HEK293 (cell line): ENCODE results near the gene CRABP2.

Experiments
- ELK4 ChIP-seq: IDR thresholded peaks from 2 replicates; pipeline ENCODE4 v1.6.1; 2011; ENCODE audit warnings: mild to moderate bottlenecking, low read depth, low read length, borderline replicate concordance
- FEZF1 ChIP-seq: fragments of 450-650 bp; formaldehyde crosslinking; IDR thresholded peaks from 2 replicates; pipeline ENCODE4 v1.5.1; 2016; ENCODE audit warnings: missing biosample characterization, missing genetic modification characterization
- HOXD13 ChIP-seq: sonication (generic); formaldehyde crosslinking; IDR thresholded peaks from 2 replicates; pipeline ENCODE4 v1.8.0; 2022; ENCODE audit warnings: missing genetic modification reagents, borderline replicate concordance
- IKZF3 ChIP-seq: fragments of 450-650 bp; IDR thresholded peaks from 2 replicates; pipeline ENCODE4 v1.5.0; 2018; ENCODE audit warnings: missing biosample characterization, mild to moderate bottlenecking, missing genetic modification characterization, moderate library complexity
- KLF16 ChIP-seq: fragments of 450-650 bp; formaldehyde crosslinking; IDR thresholded peaks from 2 replicates; pipeline ENCODE4 v1.5.1; 2017; ENCODE audit warnings: missing biosample characterization, missing genetic modification characterization
- OVOL3 ChIP-seq: fragments of 450-650 bp; formaldehyde crosslinking; IDR thresholded peaks from 2 replicates; pipeline ENCODE4 v1.5.1; 2016; ENCODE audit warnings: missing biosample characterization, missing genetic modification characterization
- RBAK ChIP-seq: fragments of 450-650 bp; formaldehyde crosslinking; IDR thresholded peaks from 2 replicates; pipeline ENCODE4 v1.5.1; 2016; ENCODE audit warnings: missing biosample characterization, missing genetic modification characterization
- SALL2 ChIP-seq: fragments of 450-650 bp; formaldehyde crosslinking; IDR thresholded peaks from 2 replicates; pipeline ENCODE4 v1.5.0; 2017; ENCODE audit warnings: missing biosample characterization, mild to moderate bottlenecking, missing genetic modification characterization, borderline replicate concordance
- YY1 ChIP-seq: fragments of 450-650 bp; formaldehyde crosslinking; IDR thresholded peaks from 2 replicates; pipeline ENCODE4 v1.5.1; 2018; ENCODE audit warnings: missing biosample characterization, missing genetic modification characterization
- YY2 ChIP-seq: fragments of 450-650 bp; formaldehyde crosslinking; IDR thresholded peaks from 2 replicates; pipeline ENCODE4 v1.5.1; 2016; ENCODE audit warnings: missing biosample characterization, missing genetic modification characterization
- ZBTB48 ChIP-seq: fragments of 450-650 bp; formaldehyde crosslinking; IDR thresholded peaks from 2 replicates; pipeline ENCODE4 v1.5.1; 2016; ENCODE audit warnings: missing biosample characterization, missing genetic modification characterization
- ZBTB7A ChIP-seq: fragments of 450-650 bp; formaldehyde crosslinking; IDR thresholded peaks from 2 replicates; pipeline ENCODE4 v1.5.1; 2016; ENCODE audit warnings: low read depth, missing biosample characterization, missing genetic modification characterization
- ZFP41 ChIP-seq: fragments of 450-650 bp; formaldehyde crosslinking; IDR thresholded peaks from 2 replicates; pipeline ENCODE4 v1.5.1; 2016; ENCODE audit warnings: missing biosample characterization, missing genetic modification characterization, borderline replicate concordance
- ZIC2 ChIP-seq: fragments of 450-650 bp; formaldehyde crosslinking; IDR thresholded peaks from 2 replicates; pipeline ENCODE4 v1.5.1; 2016; ENCODE audit warnings: missing biosample characterization, missing genetic modification characterization
- ZNF10 ChIP-seq: fragments of 450-650 bp; formaldehyde crosslinking; IDR thresholded peaks from 2 replicates; pipeline ENCODE4 v1.5.1; 2017; ENCODE audit warnings: missing biosample characterization, missing genetic modification characterization
- ZNF121 ChIP-seq: fragments of 450-650 bp; formaldehyde crosslinking; IDR thresholded peaks from 2 replicates; pipeline ENCODE4 v1.5.1; 2016; ENCODE audit warnings: missing biosample characterization, missing genetic modification characterization
- ZNF138 ChIP-seq: fragments of 450-650 bp; formaldehyde crosslinking; IDR thresholded peaks from 2 replicates; pipeline ENCODE4 v1.5.1; 2016; ENCODE audit warnings: missing biosample characterization, missing genetic modification characterization, borderline replicate concordance
- ZNF146 ChIP-seq: fragments of 450-650 bp; formaldehyde crosslinking; IDR thresholded peaks from 2 replicates; pipeline ENCODE4 v1.5.1; 2016; ENCODE audit warnings: missing biosample characterization, missing genetic modification characterization
- ZNF16 ChIP-seq: fragments of 450-650 bp; formaldehyde crosslinking; IDR thresholded peaks from 2 replicates; pipeline ENCODE4 v1.5.1; 2016; ENCODE audit warnings: low read depth, missing biosample characterization, missing genetic modification characterization
- ZNF223 ChIP-seq: fragments of 450-650 bp; formaldehyde crosslinking; IDR thresholded peaks from 2 replicates; pipeline ENCODE4 v1.5.1; 2016; ENCODE audit warnings: missing biosample characterization, missing genetic modification characterization
- ZNF335 ChIP-seq: fragments of 450-650 bp; formaldehyde crosslinking; conservative IDR thresholded peaks from 2 replicates; pipeline ENCODE4 v1.5.1; 2016; ENCODE audit warnings: missing biosample characterization, missing genetic modification characterization
- ZNF350 ChIP-seq: fragments of 450-650 bp; formaldehyde crosslinking; IDR thresholded peaks from 2 replicates; pipeline ENCODE4 v1.5.0; 2017; ENCODE audit warnings: missing biosample characterization, mild to moderate bottlenecking, missing genetic modification characterization
- ZNF37A ChIP-seq: fragments of 450-650 bp; IDR thresholded peaks from 2 replicates; pipeline ENCODE4 v1.5.1; 2018; ENCODE audit warnings: missing biosample characterization, missing genetic modification characterization
- ZNF398 ChIP-seq: fragments of 450-650 bp; formaldehyde crosslinking; IDR thresholded peaks from 2 replicates; pipeline ENCODE4 v1.5.1; 2017; ENCODE audit warnings: missing biosample characterization, missing genetic modification characterization
- ZNF416 ChIP-seq: fragments of 450-650 bp; formaldehyde crosslinking; IDR thresholded peaks from 2 replicates; pipeline ENCODE4 v1.5.1; 2016; ENCODE audit warnings: missing biosample characterization, missing genetic modification characterization
- ZNF501 ChIP-seq: fragments of 450-650 bp; formaldehyde crosslinking; IDR thresholded peaks from 2 replicates; pipeline ENCODE4 v1.5.1; 2016; ENCODE audit warnings: missing biosample characterization, missing genetic modification characterization
- ZNF514 ChIP-seq: fragments of 450-650 bp; formaldehyde crosslinking; IDR thresholded peaks from 2 replicates; pipeline ENCODE4 v1.5.1; 2016; ENCODE audit warnings: missing biosample characterization, missing genetic modification characterization
- ZNF585B ChIP-seq: fragments of 450-650 bp; formaldehyde crosslinking; IDR thresholded peaks from 2 replicates; pipeline ENCODE4 v1.5.1; 2016; ENCODE audit warnings: missing biosample characterization, missing genetic modification characterization
- ZNF626 ChIP-seq: fragments of 450-650 bp; sonication (Bioruptor Pico); formaldehyde crosslinking; IDR thresholded peaks from 2 replicates; pipeline ENCODE4 v1.5.1; 2018; ENCODE audit warnings: missing biosample characterization, missing genetic modification characterization, inconsistent platforms
- ZNF629 ChIP-seq: fragments of 450-650 bp; formaldehyde crosslinking; IDR thresholded peaks from 2 replicates; pipeline ENCODE4 v1.5.1; 2017; ENCODE audit warnings: missing biosample characterization, missing genetic modification characterization
- ZNF843 ChIP-seq: fragments of 450-650 bp; formaldehyde crosslinking; IDR thresholded peaks from 2 replicates; pipeline ENCODE4 v1.5.1; 2016; ENCODE audit warnings: missing biosample characterization, missing genetic modification characterization
- ZSCAN30 ChIP-seq: fragments of 450-650 bp; IDR thresholded peaks from 2 replicates; pipeline ENCODE4 v1.5.1; 2018; ENCODE audit warnings: missing biosample characterization, mild to moderate bottlenecking, missing genetic modification characterization, moderate library complexity
- TF ChIP-seq, protein P1 (sequence below): fragments of 450-650 bp; formaldehyde crosslinking; IDR thresholded peaks from 2 replicates; pipeline ENCODE4 v1.5.1; 2016; ENCODE audit warnings: missing biosample characterization, missing genetic modification characterization
- TF ChIP-seq, protein P2 (sequence below): fragments of 450-650 bp; IDR thresholded peaks from 2 replicates; pipeline ENCODE4 v1.5.1; 2018; ENCODE audit warnings: missing biosample characterization, mild to moderate bottlenecking, missing genetic modification characterization

CRABP2 gene

DNA sequence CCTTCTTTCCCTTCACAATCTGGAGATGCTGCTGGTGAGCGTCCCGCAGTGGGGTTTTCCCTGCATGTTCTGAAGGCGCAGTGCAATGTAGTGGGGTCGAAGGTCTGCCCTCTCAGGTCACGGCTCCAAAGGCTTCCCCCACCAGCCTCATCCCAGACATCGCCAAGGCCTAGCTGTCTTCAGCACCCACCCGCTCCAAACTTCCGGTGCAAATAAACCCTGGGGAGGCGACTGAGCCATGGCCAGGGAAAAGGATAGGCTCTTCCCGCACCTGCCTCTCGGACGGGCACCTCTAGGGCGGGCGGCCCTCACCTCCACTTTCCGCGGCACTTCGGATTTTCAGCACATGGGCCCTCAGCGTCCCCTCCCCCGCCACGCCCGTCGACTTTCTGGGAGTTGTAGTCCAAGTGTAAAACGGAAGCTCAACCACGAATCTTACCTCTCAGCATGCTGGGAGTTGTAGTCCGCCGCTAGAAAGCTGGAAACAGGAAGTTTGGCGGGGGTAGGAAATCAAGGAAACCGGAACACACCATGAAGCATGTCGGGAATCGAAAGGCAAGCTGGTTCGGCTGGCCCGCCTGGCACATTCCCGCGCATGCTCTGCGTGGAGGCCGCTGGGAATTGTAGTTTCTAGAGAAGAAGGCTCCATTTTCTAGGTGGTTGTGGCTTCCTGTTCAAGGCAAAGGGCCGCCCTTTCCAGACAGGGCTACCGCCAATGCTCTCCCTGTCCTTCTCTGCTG is 35.5 kb upstream of the CRABP2 start, which contains the start of gene MRPL24 (continued):
- TF ChIP-seq ELK4 = peak; percentile 21; the same call in 1 of the 2 replicates
- TF ChIP-seq ZNF585B (tag by site-specific recombination) = no peak
- TF ChIP-seq ZFP41 (tag by site-specific recombination) = no peak
- peak; percentile 14; the same call in 1 of the 2 replicates for TF ChIP-seq ZIC2
- TF ChIP-seq, protein P1, sequence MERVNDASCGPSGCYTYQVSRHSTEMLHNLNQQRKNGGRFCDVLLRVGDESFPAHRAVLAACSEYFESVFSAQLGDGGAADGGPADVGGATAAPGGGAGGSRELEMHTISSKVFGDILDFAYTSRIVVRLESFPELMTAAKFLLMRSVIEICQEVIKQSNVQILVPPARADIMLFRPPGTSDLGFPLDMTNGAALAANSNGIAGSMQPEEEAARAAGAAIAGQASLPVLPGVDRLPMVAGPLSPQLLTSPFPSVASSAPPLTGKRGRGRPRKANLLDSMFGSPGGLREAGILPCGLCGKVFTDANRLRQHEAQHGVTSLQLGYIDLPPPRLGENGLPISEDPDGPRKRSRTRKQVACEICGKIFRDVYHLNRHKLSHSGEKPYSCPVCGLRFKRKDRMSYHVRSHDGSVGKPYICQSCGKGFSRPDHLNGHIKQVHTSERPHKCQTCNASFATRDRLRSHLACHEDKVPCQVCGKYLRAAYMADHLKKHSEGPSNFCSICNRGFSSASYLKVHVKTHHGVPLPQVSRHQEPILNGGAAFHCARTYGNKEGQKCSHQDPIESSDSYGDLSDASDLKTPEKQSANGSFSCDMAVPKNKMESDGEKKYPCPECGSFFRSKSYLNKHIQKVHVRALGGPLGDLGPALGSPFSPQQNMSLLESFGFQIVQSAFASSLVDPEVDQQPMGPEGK (tag by site-specific recombination) = peak; percentile 93
- no peak; the same call in 1 of the 2 replicates for TF ChIP-seq YY2
- no peak for TF ChIP-seq RBAK
- no peak for TF ChIP-seq HOXD13
- peak; percentile 98 for TF ChIP-seq ZNF335 (tag by site-specific recombination)
- TF ChIP-seq ZNF37A (tag by site-specific recombination) = no peak
- TF ChIP-seq SALL2 = 0 out of 2 replicates have a peak, but pooled peaks have one; percentile 22
- peak; percentile 75; the same call in 1 of the 2 replicates for TF ChIP-seq ZBTB48 (tag by site-specific recombination)
- TF ChIP-seq ZNF626 (tag by site-specific recombination) = no peak
- TF ChIP-seq, protein P2, sequence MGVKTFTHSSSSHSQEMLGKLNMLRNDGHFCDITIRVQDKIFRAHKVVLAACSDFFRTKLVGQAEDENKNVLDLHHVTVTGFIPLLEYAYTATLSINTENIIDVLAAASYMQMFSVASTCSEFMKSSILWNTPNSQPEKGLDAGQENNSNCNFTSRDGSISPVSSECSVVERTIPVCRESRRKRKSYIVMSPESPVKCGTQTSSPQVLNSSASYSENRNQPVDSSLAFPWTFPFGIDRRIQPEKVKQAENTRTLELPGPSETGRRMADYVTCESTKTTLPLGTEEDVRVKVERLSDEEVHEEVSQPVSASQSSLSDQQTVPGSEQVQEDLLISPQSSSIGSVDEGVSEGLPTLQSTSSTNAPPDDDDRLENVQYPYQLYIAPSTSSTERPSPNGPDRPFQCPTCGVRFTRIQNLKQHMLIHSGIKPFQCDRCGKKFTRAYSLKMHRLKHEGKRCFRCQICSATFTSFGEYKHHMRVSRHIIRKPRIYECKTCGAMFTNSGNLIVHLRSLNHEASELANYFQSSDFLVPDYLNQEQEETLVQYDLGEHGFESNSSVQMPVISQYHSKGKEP (tag by site-specific recombination) = no peak
- TF ChIP-seq ZNF398 = peak; percentile 72
- no peak for TF ChIP-seq ZNF138
- peak; percentile 78 for TF ChIP-seq KLF16 (tag by site-specific recombination)
- no peak for TF ChIP-seq FEZF1 (tag by site-specific recombination)
- TF ChIP-seq ZNF514 (tag by site-specific recombination) = no peak
- peak; percentile 93 for TF ChIP-seq ZNF501
- TF ChIP-seq ZBTB7A (tag by site-specific recombination) = 0 out of 2 replicates have a peak, but pooled peaks have one; percentile 54
- 0 out of 2 replicates have a peak, but pooled peaks have one; percentile 19 for TF ChIP-seq ZNF843 (tag by site-specific recombination)
- TF ChIP-seq ZNF16 (tag by site-specific recombination) = 0 out of 2 replicates have a peak, but pooled peaks have one; percentile 28
- no peak for TF ChIP-seq ZNF416 (tag by site-specific recombination)
- no peak for TF ChIP-seq ZNF121 (tag by site-specific recombination)
- peak; percentile 82 for TF ChIP-seq ZNF629
- no peak for TF ChIP-seq ZNF146 (tag by site-specific recombination)
- peak; percentile 78; the same call in 1 of the 2 replicates for TF ChIP-seq ZSCAN30 (tag by site-specific recombination)
- TF ChIP-seq ZNF10 (tag by site-specific recombination) = peak; percentile 64; the same call in 1 of the 2 replicates
- no peak for TF ChIP-seq ZNF350
- peak; percentile 83 for TF ChIP-seq YY1 (tag by site-specific recombination)
- TF ChIP-seq OVOL3 (tag by site-specific recombination) = peak; percentile 43; the same call in 1 of the 2 replicates
- no peak for TF ChIP-seq ZNF223 (tag by site-specific recombination)
- TF ChIP-seq IKZF3 = peak; percentile 52; the same call in 1 of the 2 replicates
